NCI-H82 treated with DMSO at 0.1 percent for 48 hours (cell line): ENCODE measurements around the gene HIGD1B.

Experiments
- DNase-seq: peaks from one replicate; lab custom pipeline; 2025; ENCODE audit not compliant: unreplicated experiment; lab: John Stamatoyannopoulos, UW

The HIGD1B gene

GRCh38 chr17:44877121-44877520, 29.4 kb downstream of the HIGD1B start:
- DNase-seq = no peak

GRCh38 chr17:44878627-44879221, 31.0 kb downstream of the HIGD1B start:
- DNase-seq = no peak

DNA sequence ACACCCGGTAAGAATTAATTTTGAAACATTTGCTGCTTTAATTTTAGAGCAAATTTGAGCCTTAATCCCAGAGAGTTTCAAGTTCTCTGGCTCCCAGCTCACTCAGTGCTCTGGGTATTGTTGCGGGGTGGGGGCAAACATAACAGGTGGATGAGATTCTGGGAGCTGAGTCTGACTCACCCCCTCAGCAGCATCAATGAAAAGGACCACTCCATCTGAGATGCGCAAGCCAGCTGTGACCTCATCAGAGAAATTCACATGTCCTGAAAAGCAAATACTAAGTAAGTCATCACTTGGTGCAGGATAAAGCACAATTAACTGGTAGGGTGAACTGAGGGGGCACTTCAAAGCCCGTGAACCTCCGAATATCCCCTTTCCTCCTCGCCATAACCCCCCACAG, 31.7 kb downstream of the HIGD1B start:
- DNase-seq = no peak

DNA sequence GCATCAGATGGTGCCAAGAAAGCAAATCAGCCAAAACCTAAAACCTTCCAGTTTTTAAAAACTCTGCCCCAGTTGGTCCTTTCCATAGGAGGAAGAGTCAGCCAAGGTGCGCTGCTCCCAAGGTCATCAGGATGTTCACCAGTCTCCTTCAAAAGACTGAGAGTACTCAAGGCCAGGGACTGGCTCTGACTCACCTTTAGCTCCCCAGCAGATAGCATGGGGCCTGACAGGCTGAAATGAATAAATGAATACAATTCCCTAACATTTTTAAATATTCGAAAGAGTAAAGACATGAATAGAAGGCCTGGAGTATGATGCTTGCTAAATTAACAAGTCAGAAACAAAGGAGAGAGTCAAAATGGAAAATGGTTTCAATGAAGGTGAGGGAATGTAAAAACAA, 32.4 kb downstream of the HIGD1B start:
- DNase-seq = no peak

- DNase-seq = no peak
These were observed 33.5 kb downstream of the HIGD1B start for GRCh38 chr17:44881145-44881544.

- DNase-seq = no peak
These were observed 37.3 kb downstream of the HIGD1B start for GRCh38 chr17:44884941-44885340.

- no peak for DNase-seq
These were observed 39.3 kb downstream of the HIGD1B start for GRCh38 chr17:44887016-44887415.

- no peak for DNase-seq
These were observed 40.6 kb downstream of the HIGD1B start for GRCh38 chr17:44887971-44888954.

DNA sequence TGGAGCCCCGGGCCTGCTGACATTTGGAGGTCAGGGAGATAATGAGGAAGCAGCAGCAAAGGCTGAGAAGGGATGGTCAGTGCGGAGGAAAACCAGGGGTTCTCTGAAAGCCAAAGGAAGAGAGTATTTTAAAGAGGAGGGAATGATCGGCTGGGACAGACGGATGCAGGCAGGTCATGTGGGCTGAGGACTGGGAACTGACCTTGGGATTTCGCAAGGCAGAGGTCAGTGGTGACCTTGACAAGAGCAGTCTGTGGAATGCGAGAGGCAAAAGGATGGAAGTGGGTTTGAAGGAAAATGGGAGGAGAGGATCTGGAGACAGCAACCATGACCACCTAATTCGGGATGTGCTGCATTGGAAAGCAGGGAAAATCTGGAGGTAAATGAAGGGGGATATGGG, 41.3 kb downstream of the HIGD1B start:
- no peak for DNase-seq

- DNase-seq = no peak
These were observed 44.6 kb downstream of the HIGD1B start for GRCh38 chr17:44892250-44892649.

DNA sequence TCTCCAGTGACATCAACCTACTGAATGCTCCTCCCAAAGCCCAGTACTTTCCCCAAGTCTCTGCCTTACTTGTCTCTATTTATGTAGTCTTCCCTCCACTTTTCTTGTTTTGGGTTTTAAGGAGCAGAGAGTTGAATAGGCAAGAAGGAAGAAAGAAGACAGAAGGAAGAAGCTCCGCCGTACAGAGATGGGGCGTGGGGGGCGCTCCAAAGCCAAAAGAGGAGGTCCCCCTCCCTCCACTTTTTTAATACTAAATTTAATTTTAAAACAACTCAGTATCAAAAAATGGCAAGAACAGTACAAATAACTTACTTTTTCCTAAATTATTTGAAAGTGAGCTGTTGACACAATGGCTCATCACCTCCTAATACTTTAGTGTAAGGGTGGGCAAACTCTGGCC, 47.0 kb downstream of the HIGD1B start:
- DNase-seq = no peak

DNA sequence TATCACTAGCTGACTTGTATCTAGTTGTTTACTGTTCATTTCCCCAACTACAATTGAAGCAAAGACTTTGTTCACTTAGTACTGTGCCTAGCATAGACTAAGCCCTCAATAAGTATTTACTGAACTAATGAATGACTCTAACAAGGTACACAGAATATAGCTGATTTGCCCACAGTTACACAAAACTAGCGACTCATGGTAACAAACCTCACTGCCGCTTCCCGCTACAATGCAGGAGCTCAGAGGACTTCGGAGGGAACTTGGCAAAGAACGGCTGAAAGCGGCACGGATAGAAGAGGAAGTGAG, 51.0 kb downstream of the HIGD1B start:
- DNase-seq = peak; percentile 29

DNA sequence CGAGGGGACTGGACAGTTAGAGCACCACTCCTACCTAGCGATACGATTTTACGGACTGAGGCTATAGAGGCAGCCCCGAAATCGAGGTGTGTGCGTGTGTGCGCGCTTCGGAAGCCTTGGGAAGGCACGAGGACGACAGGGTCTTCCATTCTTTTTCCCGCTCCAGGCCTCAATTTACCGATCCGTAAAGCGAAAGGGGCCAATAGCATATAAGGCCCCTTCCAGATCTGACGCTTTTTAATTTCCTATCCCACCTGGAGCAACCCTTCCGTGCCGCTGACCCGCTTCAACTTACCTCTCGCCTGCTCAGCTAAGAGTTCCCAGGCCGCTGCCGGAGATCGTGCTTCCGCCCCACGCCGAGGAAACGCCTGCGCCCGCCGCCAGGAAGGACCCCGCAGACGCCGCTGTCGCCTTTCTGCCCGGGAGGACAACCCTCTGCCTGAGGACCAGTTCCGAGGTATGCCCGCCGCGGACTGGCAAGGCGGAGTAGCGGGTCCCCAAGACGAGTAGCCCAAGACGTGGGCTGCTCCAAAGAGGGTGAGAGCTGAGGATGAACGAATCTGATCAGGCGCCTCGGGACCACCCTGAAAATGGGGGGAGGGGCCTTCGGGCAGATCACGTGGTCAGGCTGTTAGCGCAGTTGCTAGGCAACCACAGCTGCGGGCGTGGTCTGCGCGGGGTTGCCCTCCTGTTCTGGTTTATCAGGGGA, 51.5 kb downstream of the HIGD1B start, which contains the start of gene EFTUD2:
EFTUD2 (minus strand) TSS at position 372 of the 709 bp plus-strand sequence. CDS start 4,924 bp downstream, outside the sequence.
- peak; percentile 89 for DNase-seq
